LNCAP (cell line): ENCODE data around the gene COL5A2.

Experiments used
- CTCF ChIP-seq: fragments of 450-650 bp; IDR thresholded peaks from 2 replicates; pipeline ENCODE4 v1.5.1; 2017; ENCODE audit warnings: mild to moderate bottlenecking

COL5A2 gene

DNA sequence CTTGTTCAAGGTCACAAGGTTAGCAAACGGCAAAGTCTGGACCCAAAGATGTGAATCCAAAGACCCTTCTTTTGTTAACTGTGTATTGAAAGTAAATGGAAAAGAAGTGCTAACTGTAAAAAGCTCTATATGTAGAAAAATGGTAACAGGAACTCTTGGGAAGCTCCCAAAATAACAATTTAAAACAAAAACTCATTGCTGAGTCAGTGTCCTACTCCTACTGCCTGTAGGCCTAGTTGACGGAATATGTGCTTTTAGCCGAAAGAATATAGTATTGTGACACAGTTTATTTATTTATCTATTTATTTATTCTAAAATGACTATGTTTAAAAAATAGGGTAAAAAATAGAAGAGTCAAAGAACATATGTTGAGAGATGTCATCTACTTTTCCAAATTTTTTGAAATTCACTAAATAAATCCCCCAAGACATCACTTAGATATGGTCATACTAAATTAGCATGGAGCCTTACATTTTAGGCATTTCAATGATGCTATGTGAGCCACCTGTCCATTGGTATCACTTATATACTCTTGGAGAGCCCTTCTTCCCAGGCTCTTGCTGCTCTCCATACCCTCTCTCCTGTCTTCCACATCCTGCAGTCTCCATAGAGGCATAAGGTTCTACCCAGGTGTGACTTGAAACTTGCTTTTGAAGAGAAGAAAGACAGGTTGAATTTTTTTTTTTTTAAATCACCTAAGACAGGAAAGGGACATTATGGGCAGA, 13.7 kb downstream of the COL5A2 start:
- TF ChIP-seq CTCF: no peak

DNA sequence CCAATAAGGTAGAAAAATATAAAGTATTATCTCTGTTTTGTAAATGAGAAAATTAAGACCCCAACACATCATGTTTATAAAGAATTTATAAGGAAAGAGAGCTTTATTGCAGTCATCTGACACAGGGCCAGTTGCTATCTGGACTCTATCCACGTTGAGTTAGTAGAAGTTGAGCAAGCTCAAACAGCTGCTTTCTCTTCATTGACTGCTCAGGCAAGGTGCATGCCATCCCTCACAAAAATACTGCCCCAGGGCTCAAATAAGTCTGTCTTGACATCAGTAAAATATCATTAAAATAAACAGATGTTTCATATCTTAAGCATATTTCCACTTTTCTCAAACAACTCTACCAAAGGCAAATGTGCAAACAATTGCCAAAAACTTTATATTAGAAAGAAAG, 14.8 kb downstream of the COL5A2 start:
- TF ChIP-seq CTCF: no peak

DNA sequence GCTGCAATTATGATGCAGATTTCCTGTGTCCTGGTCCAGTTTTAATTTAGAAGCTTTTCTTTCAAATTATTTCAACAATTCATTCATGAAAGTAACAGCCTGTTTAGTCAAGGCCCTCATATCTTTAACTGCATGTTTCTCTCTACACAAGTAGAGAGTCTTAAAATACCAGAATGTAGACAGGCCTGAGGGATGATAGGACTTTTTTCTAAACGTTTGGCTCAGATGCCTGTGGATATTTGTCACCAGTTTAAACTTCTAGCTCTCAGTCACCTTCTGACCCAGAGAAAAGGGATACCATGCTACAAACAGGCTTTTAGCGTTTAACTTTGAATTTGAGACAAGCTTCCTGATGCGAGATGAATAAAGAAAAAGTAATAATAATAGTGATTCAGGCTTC, 15.7 kb downstream of the COL5A2 start:
- no peak for TF ChIP-seq CTCF

DNA sequence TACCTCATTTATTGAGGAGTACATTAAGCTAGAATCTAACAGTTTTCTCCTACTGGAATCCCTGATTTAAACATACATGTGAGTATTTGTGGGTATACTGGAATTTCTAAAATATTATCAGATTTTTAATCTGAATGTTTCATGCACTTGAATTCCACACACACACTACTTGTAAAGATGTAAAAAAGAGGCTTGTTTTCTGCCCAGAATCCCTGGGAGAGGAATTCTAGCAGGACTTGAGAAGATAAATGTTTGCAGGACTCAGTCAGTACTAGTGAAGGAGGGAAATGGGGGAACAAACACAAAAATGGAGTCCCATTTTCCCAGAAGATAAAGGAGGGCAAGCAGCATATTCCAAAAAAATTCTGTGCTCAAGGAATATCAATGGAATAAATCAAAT, 17.0 kb downstream of the COL5A2 start:
- TF ChIP-seq CTCF: no peak

DNA sequence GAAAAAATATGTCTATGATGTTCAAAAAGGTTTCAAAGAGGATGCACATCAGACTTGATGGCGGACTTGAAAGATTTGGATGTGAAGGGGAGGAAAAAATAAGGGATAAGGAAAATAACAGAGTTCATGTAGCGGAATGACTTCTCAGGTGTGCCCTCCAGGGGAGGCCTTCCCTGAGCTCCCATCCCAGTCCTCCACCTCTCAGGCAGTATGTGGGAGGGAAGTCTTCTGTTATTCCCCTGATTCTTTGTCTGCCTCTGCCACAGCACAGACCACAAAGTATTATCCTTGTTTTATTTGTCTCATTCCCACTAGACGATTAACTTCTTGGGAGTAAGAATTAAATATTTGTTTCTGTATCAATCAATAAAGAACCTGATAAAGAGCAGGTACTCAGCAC, 17.7 kb downstream of the COL5A2 start:
- TF ChIP-seq CTCF: no peak

GRCh38 chr2:189159717-189160116, 19.8 kb downstream of the COL5A2 start:
- no peak for TF ChIP-seq CTCF

- no peak for TF ChIP-seq CTCF
Observed at GRCh38 chr2:189159273-189159672, 20.3 kb downstream of the COL5A2 start.

DNA sequence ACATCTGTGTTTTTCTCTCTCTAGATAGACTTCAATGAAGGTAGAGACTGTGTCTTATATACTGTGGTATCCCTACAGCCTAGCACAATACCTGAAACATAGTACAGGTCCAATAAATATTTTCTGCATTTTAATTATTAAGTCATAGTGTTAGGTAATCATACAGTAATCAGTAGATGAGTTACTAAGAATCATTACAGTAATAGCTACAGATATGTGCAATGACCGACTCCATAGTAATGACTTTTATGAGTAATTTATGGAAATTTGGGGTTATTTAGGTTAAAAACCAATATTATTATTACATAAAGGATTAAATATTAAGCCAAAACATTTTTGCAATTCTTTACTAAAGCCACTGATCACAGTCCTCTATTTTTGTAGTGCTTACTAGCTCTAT, 21.6 kb downstream of the COL5A2 start:
- TF ChIP-seq CTCF: no peak
